GM19099 (cell line): Measurements from ENCODE around the gene SREK1.

Experiments
- POLR2A ChIP-seq: IDR thresholded peaks from 3 replicates; pipeline ENCODE4 v1.6.1; 2011; ENCODE audit warnings: low read depth; ENCODE audit not compliant: insufficient read length; ENCODE audit errors: extremely low read depth

The SREK1 gene, protein sequence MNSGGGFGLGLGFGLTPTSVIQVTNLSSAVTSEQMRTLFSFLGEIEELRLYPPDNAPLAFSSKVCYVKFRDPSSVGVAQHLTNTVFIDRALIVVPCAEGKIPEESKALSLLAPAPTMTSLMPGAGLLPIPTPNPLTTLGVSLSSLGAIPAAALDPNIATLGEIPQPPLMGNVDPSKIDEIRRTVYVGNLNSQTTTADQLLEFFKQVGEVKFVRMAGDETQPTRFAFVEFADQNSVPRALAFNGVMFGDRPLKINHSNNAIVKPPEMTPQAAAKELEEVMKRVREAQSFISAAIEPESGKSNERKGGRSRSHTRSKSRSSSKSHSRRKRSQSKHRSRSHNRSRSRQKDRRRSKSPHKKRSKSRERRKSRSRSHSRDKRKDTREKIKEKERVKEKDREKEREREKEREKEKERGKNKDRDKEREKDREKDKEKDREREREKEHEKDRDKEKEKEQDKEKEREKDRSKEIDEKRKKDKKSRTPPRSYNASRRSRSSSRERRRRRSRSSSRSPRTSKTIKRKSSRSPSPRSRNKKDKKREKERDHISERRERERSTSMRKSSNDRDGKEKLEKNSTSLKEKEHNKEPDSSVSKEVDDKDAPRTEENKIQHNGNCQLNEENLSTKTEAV

DNA sequence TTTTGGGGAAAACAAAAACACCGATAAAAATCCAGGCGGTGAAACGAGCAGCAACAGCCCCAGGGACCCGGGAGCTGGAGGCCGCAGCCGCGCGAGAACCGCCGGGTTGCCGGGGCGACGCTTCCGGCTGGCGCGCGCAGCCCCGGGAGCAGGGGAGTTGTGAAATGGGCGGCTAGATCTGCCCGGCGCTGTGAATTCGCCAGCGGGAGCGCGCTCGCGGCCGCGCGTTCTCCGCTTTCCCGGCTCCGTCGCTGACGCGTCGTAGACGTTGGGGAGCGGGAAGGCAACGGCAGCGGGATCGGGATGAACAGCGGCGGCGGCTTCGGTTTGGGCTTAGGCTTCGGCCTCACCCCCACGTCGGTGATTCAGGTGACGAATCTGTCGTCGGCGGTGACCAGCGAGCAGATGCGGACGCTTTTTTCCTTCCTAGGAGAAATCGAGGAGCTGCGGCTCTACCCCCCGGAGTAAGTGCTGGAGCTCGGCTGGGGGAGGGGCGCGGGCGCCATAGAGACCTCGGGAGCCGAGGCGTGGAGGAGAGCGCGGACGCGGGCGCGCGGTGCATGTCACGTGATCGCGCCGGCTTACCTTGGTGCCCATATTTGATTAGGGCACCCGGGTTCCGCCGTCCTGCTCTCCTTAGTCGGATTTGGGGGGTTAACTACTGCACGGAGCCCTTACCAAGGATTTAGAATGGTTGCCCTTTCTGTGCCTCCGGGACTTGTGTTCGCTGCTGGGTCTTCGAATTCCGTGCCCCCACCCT is at the start of gene SREK1:
TSS of gene SREK1 (plus strand) at position 227 of the 760 bp plus-strand sequence. CDS start at position 304, 77 bp downstream.
- peak; percentile 93 for TF ChIP-seq POLR2A

DNA sequence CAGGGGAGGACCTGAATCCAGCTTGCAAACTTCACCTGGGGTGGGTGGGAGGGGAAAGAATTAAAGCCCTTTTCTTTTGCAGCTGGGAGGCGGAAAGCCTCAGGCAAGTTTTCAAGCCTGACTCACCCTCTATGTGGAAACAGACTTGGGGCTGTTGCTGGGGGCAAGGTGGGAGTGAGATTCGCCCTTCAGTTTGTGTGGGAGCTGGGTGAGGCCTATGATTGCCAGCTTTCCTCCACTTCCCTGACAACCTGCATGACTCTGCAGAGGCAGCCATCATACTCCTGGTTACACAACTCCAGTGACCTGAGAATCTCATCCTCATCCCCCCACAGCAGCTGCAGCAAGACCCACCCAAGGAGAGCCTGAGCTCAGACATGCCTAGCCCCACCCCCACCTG is 43.2 kb upstream of the SREK1 start:
- no peak for TF ChIP-seq POLR2A

GRCh38 chr5:66113160-66113559 is 30.9 kb upstream of the SREK1 start:
- TF ChIP-seq POLR2A: no peak

GRCh38 chr5:66118304-66118703 is 25.8 kb upstream of the SREK1 start:
- no peak for TF ChIP-seq POLR2A

GRCh38 chr5:66122379-66123034 is 21.6 kb upstream of the SREK1 start:
- no peak for TF ChIP-seq POLR2A

- TF ChIP-seq POLR2A: no peak
These were observed 15.0 kb upstream of the SREK1 start for GRCh38 chr5:66129144-66129543.

DNA sequence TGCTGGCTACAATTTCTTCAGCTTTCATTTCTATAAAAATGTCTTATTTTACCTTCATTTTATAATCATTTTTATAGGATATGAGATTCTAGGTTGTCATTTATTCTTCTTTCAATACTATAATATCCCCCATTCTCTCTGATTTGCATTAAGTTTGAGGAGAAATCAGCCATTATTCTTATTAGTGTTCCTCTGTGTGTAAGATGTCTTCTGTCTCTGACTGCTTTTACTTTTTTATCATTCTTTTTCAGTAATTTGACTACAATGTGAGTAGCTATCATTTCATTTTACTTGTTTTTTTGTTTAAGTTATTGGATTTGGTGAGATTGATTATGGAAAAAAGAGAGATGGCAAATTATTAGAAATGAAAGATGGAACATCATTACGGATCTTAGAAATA is 13.6 kb upstream of the SREK1 start:
- TF ChIP-seq POLR2A: no peak

DNA sequence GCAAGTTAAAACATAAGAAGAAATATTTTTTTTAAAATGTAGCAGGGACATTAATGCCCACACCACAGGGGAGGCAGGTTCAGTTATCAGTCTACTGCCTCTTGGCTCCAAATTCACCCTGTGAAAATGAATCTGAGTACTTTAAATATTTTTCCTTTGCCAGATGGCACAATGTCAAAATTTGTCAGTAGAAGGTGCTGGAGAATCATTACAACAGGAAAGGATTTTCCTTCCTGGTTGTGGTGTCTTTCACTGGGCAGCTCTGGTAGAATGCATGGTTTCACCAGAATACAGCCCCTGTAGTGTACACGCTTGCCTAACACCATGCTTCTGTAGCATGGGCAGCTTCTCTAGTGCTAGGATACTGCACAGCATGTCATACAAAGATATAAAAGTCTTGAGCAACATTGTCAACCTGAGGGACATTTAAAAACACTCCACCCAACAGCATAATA is 9.7 kb upstream of the SREK1 start:
- no peak for TF ChIP-seq POLR2A

- no peak for TF ChIP-seq POLR2A
These were observed 8.0 kb upstream of the SREK1 start for GRCh38 chr5:66136053-66136452.

GRCh38 chr5:66138637-66139317 is 5.3 kb upstream of the SREK1 start:
- no peak for TF ChIP-seq POLR2A

DNA sequence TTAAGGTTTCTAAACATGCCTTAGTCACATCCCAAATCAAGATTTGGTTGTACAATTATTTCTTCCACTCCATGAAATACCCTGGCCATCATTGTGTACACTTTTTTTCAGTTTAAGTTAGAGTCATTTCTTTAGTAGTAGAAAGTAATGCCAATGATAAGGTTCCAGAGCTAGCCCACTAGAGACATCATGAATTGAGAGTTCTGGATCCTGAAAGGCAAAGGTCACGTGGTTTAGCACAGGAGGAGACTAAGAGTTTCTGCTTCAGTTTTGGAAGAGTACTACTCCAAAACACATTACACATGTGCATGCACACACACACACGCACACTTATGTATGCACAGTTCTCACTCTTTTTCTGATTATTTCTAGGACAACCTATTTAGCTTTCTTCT is 4.8 kb upstream of the SREK1 start:
- TF ChIP-seq POLR2A: no peak

DNA sequence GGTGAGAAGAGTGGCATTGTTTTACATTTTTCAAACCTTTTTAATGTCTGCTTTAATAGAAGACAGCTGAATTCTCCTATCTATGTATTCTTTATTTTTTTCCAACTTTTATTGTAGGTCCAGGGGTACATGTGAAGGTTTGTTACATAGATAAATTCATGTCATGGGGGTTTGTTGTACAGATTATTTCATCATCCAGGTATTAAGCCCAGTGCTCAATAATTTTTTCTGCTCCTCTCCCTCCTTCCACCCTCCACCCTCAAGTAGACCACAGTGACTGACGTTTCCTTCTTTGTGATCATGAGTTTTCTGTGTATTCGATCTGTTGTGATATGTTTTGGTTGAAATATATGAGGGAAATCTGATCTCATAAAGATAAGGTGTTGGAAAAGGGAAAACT is 1.7 kb upstream of the SREK1 start:
- TF ChIP-seq POLR2A: no peak

- no peak for TF ChIP-seq POLR2A
These were observed 527 bp upstream of the SREK1 start for GRCh38 chr5:66143473-66144073.

GRCh38 chr5:66144834-66145390 is 812 bp downstream of the SREK1 start:
- TF ChIP-seq POLR2A: no peak
